ENCODE data around the gene CENPA. TPM values are rescaled to one million over a fixed set of nuclear protein-coding genes. Genes with fewer than 3 reads are reported as not detected.

The CENPA gene
- total RNA-seq, 2 experiments from 2014 or later: 33.6 to 34.4 TPM

DNA sequence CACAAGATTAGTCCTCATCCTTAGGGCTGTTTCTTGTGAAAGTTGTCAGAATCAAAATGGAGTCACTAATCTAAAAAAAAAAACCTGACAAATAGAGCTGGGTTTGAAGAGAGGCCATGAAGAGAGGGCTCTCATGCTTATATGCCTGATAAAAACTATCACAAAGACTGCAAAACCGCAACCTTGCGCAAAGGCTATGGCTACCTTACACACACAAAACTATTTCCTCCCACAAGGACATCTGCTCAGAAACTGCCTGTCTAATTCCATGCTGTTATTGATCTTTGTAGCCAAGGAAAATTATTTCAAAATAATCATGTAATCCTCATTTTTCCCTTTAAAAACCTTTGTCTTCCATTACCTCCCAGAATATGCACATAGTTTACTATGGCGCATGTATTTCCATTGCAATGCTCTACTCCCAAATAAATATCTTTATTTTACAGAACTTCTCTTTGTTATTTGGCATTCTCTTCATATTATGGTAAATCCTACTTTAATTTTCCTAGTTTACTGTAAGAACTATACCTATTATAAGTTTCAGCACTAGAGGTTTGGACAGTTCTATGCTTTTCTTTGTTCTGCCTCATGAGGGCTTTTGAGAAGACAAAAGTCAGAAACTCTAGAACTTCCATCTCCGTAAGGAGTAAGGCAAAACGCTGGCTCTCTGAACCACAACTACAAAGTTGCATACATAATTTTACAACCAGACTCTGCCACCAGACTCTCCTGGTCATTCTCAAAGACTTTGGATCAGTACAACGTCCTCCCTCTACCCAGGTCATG is 52.5 kb downstream of the CENPA start:
- Mint-ChIP-seq H3K27ac (no peak overlapping the region), H3K4me3 (no peak overlapping the region), H3K36me3 (no peaks in the 10 kb centered on the region), H3K4me1 (no peaks in the 10 kb centered on the region), H3K9me3 (no peaks in the 10 kb centered on the region), H3K27me3 (peaks cover 38% of the 10 kb centered on the region)
- no peak for DNase-seq

DNA sequence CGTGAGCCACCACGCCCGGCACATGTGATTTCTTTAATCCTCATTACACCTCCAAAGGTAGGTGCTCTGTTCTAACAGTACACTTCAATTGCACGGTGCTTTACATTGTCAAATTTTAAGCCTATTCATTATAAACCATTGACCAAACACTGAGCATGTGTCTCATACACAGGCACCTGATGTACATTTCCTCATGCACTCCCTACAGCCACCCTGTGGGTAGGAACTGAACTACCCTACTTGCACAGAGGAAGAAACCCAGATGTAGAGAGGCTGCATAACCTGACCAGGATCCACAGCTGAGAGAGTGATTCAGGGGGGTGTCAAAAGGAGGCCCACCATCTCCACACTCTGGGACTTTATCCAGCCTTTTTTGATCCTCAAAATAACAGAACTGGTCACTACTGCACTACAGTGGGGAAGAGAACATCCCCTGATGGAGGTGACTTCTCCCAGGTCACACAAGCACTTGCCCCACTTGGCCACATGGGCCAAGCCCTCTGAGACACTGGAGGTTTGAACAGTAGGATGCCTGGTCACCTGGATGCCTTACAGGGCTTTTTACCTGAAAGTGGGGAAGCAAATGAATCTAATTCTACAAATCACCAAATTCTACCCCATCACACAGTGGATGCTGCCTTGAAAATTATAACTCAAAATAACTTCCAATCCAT is 55.2 kb downstream of the CENPA start:
- no peak overlapping the region for H3K27ac Mint-ChIP-seq
- H3K4me3 Mint-ChIP-seq: no peak overlapping the region
- H3K9me3 Mint-ChIP-seq: no peaks in the 10 kb centered on the region
- peaks cover 52% of the 10 kb centered on the region for H3K27me3 Mint-ChIP-seq
- peaks cover 2% of the 10 kb centered on the region for H3K4me1 Mint-ChIP-seq
- no peaks in the 10 kb centered on the region for H3K36me3 Mint-ChIP-seq
- no peak for DNase-seq

DNA sequence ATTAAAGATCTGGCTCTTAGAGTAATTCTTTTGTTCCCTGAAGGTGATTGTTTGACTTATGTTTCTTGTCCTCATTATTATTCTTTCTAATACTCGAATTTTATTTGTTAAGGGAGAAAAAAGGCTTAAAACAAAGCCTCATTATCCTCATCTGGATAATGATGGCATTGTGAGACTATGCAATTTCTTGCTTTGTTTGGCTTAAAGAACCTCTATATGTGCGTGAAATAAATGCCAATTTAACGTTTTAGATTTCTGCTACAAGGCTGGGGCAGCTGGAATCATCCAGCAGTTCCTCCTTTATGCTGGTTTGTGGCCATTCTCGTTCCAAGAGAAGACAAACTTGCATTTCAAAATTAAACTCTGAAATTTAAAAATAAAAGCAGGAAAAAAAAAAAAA is 57.2 kb downstream of the CENPA start:
- Mint-ChIP-seq H3K36me3 (no peaks in the 10 kb centered on the region), H3K4me1 (peaks cover 8% of the 10 kb centered on the region), H3K9me3 (no peaks in the 10 kb centered on the region), H3K27me3 (peaks cover 66% of the 10 kb centered on the region), H3K4me3 (no peak overlapping the region), H3K27ac (no peak overlapping the region)
- no peak for DNase-seq

Other genes starting within 250 kb of the CENPA start
- gene CIB4, start 144.7 kb upstream of the CENPA start, total RNA-seq: not detected
- not detected for gene KCNK3, start 93.3 kb upstream of the CENPA start, total RNA-seq
- gene SLC35F6, start 21.8 kb upstream of the CENPA start, total RNA-seq: 1 to 10 TPM; 6.3 TPM
- gene DPYSL5, start 62.1 kb downstream of the CENPA start, total RNA-seq: not detected
- 1 to 10 TPM; 2.0 to 2.3 TPM for gene MAPRE3, start 184.6 kb downstream of the CENPA start, total RNA-seq
- gene TMEM214, start 246.9 kb downstream of the CENPA start, total RNA-seq: 10 to 100 TPM; 50.6 to 54.3 TPM